HTERT RPE-1 (cell line): ENCODE results near the gene TSHZ1.

Experiments used
- in situ Hi-C: fragments of 300-500 bp; cut with MboI; formaldehyde crosslinking; loops from 4 replicates; pipeline ENCODE4 v1.14.3; 2020; ENCODE audit warnings: low sequenced_read_pairs

The TSHZ1 gene

GRCh38 chr18:75338631-75339030 lies 128.0 kb downstream of the TSHZ1 start:
- in situ Hi-C loops: no loop called here
